Esophagus muscularis mucosa (tissue), 3 donors: Measurements from ENCODE around the gene PAX5.

ENCODE experiments used
- POLR2A ChIP-seq: fragments of 450-650 bp; IDR thresholded peaks from one replicate; pipeline ENCODE4 v1.6.1; 2017; ENCODE audit warnings: antibody characterized with exemption, moderate library complexity, mild to moderate bottlenecking, low read depth
- TF ChIP-seq, protein P1 (sequence below), 3 experiments: fragments of 200-600 bp in 2 of 3; fragments of 450-650 bp in 1 of 3; sonication (generic) in 2 of 3; IDR thresholded peaks; one replicate each; pipeline ENCODE4 v1.5.1; 2017 to 2019; ENCODE audit warnings: antibody characterized with exemption in 3 of 3, mild to moderate bottlenecking in 2 of 3, moderate library complexity in 1 of 3

DNA sequence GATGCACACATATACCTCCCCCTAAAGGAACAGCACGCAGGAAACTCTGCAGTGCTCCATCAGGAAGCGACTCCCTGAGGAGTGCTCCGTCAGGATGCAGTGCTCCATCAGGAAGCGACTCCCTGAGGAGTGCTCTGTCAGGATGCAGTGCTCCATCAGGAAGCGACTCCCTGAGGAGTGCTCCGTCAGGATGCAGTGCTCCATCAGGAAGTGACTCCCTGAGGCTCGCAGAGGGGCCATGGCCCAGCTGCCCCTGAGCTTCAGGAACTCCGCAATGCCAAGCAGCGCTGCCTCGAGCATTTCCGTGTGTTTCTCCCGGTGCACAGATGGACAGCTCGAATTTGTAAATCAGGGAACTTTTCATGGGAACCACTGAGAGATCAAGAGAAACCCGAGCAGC, 88.1 kb downstream of the PAX5 start:
- TF ChIP-seq, protein P1, sequence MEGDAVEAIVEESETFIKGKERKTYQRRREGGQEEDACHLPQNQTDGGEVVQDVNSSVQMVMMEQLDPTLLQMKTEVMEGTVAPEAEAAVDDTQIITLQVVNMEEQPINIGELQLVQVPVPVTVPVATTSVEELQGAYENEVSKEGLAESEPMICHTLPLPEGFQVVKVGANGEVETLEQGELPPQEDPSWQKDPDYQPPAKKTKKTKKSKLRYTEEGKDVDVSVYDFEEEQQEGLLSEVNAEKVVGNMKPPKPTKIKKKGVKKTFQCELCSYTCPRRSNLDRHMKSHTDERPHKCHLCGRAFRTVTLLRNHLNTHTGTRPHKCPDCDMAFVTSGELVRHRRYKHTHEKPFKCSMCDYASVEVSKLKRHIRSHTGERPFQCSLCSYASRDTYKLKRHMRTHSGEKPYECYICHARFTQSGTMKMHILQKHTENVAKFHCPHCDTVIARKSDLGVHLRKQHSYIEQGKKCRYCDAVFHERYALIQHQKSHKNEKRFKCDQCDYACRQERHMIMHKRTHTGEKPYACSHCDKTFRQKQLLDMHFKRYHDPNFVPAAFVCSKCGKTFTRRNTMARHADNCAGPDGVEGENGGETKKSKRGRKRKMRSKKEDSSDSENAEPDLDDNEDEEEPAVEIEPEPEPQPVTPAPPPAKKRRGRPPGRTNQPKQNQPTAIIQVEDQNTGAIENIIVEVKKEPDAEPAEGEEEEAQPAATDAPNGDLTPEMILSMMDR (IDR thresholded peaks at IDR 0.05): no peak
- no peak for TF ChIP-seq POLR2A
